DND-41 (cell line): ENCODE measurements around the gene PPM1F.
"Not testable (repeated sequence)": the region's sequence is repeated elsewhere in the genome, so short reads cannot be mapped to it uniquely, and the experiment has no call there.

Experiments
- ATAC-seq: fragments of 200-7000 bp; cut with Tn5 transposase; 3 replicates; pipeline ENCODE4 v1.9.1; 2021; ENCODE audit warnings: low read depth; ENCODE audit not compliant: insufficient read depth
- DNase-seq: peaks from one replicate; pipeline ENCODE4 v3.0.0-alpha.2; 2020
- H2AFZ ChIP-seq: 2 replicates; pipeline ENCODE4 v1.6.0; 2012; ENCODE audit warnings: low read depth, low read length
- H3K27ac ChIP-seq: 2 replicates; pipeline ENCODE4 v1.5.1; 2012; ENCODE audit warnings: low read length, inconsistent platforms
- H3K27me3 ChIP-seq: fragments of 200-600 bp; sonication (generic); 2 replicates; pipeline ENCODE4 v1.6.0; 2012; ENCODE audit warnings: low read length, mild to moderate bottlenecking, inconsistent platforms; ENCODE audit not compliant: insufficient read depth, poor library complexity
- H3K36me3 ChIP-seq: 2 replicates; pipeline ENCODE4 v1.5.1; 2012; ENCODE audit warnings: low read length, inconsistent platforms; ENCODE audit not compliant: insufficient read depth
- H3K4me1 ChIP-seq: 2 replicates; pipeline ENCODE4 v1.5.1; 2012; ENCODE audit warnings: mild to moderate bottlenecking, low read length; ENCODE audit not compliant: insufficient read depth
- H3K4me2 ChIP-seq: 2 replicates; pipeline ENCODE4 v1.6.0; 2012; ENCODE audit warnings: mild to moderate bottlenecking, moderate library complexity, low read length, inconsistent platforms; ENCODE audit not compliant: insufficient read depth
- H3K4me3 ChIP-seq, 2 experiments: fragments of 200-600 bp in 1 of 2; shearing (Covaris generic) in 1 of 2; 2 replicates each; pipeline ENCODE4 v1.5.1; 2012 to 2016; ENCODE audit warnings: inconsistent platforms in 2 of 2, low read length in 2 of 2, mild to moderate bottlenecking in 2 of 2, low read depth in 1 of 2, moderate library complexity in 1 of 2
- H3K79me2 ChIP-seq: 2 replicates; pipeline ENCODE4 v1.6.0; 2012; ENCODE audit warnings: low read length, inconsistent platforms; ENCODE audit not compliant: insufficient read depth
- H3K9ac ChIP-seq: 2 replicates; pipeline ENCODE4 v1.6.0; 2012; ENCODE audit warnings: low read depth, mild to moderate bottlenecking, inconsistent platforms, low read length, moderate library complexity
- H3K9me3 ChIP-seq: 2 replicates; pipeline ENCODE4 v1.5.1; 2012; ENCODE audit warnings: low read length, moderate library complexity, mild to moderate bottlenecking, inconsistent platforms; ENCODE audit not compliant: insufficient read depth, severe bottlenecking
- H4K20me1 ChIP-seq: 2 replicates; pipeline ENCODE4 v1.6.0; 2012; ENCODE audit warnings: low read length; ENCODE audit not compliant: insufficient read depth
- EZH2 ChIP-seq: IDR thresholded peaks from 3 replicates; pipeline ENCODE4 v1.6.1; 2012; ENCODE audit warnings: borderline replicate concordance, low read depth, mild to moderate bottlenecking, moderate library complexity, low read length, inconsistent platforms; ENCODE audit not compliant: severe bottlenecking
- TF ChIP-seq, protein P1 (sequence below): IDR thresholded peaks from 2 replicates; pipeline ENCODE4 v1.5.1; 2012; ENCODE audit warnings: borderline replicate concordance, low read length, moderate library complexity, mild to moderate bottlenecking; ENCODE audit not compliant: poor library complexity, severe bottlenecking; ENCODE audit errors: extremely low read depth

The PPM1F gene

DNA sequence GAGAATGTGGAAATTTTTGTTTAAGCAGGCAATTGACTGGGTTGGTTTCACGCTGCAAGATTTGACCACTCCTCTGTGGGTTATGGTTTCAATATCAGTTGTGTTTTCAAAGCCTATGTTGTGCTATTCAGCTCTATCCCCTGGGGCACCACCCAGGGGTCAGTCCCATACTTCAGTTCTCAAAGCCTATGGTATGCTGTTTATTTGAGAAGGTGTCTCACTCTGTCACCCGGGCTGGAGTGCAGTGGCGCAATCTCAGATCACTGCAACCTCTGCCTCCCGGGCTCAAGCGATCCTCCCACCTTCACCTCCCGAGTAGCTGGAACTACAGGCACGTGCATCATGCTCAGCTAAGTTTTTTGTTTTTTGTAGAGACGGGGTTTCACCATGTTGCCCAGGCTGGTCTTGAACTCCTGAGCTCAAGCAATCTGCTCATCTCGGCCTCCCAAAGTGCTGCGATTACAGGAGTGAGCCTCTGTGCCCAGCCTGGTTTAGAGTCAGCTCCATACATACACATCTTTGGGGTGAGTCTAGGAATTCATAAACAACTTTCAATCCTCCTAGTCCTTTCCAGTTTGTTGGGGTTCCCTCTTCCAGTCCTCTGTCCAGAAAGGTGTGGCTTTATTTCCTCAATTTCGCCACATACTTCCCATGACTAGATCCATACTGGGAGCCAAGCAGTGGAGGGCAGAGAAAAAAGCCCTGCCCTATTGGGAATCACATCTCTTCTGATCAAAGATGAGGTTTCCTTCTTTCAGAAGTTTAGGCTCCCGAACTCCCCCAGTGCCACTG lies 50.2 kb downstream of the PPM1F start:
- no peak overlapping the region for H3K4me3 ChIP-seq

DNA sequence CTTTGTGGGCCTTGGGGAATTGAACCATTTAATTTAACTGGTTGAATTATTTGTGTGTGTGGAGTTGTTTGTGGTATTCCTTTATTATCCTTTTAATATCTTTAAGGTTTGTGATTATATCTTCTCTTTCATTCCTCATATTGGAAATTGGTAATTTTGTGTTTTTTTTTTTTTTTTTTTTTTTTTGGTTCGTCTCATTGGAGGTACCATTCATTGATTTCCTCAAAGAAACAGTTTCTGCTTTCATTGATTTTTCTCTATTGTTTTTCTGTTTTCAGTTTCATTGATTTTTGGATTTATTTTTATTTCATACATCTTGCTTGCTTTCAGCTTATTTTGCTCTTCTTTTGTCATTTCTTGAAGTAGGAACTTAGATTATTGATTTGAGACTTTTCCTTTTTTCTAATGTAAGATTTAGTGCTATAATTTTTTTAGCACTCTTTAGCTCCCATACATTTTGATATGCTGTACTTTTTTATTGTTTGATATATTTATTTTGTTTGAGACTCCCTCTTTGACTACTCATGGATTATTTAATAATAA lies 54.2 kb downstream of the PPM1F start:
- ATAC-seq, result no peak
- TF ChIP-seq, protein P1, sequence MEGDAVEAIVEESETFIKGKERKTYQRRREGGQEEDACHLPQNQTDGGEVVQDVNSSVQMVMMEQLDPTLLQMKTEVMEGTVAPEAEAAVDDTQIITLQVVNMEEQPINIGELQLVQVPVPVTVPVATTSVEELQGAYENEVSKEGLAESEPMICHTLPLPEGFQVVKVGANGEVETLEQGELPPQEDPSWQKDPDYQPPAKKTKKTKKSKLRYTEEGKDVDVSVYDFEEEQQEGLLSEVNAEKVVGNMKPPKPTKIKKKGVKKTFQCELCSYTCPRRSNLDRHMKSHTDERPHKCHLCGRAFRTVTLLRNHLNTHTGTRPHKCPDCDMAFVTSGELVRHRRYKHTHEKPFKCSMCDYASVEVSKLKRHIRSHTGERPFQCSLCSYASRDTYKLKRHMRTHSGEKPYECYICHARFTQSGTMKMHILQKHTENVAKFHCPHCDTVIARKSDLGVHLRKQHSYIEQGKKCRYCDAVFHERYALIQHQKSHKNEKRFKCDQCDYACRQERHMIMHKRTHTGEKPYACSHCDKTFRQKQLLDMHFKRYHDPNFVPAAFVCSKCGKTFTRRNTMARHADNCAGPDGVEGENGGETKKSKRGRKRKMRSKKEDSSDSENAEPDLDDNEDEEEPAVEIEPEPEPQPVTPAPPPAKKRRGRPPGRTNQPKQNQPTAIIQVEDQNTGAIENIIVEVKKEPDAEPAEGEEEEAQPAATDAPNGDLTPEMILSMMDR, result no peak
- no peak for TF ChIP-seq EZH2
- Histone ChIP-seq H3K4me1 (no peaks in the 10 kb centered on the region), H3K27ac (no peak overlapping the region), H3K9ac (no peak overlapping the region), H2AFZ (no peak overlapping the region), H3K4me3 (no peak overlapping the region), H3K27me3 (no peaks in the 10 kb centered on the region), H4K20me1 (no peaks in the 10 kb centered on the region), H3K36me3 (no peaks in the 10 kb centered on the region), H3K79me2 (no peaks in the 10 kb centered on the region), H3K9me3 (no peaks in the 10 kb centered on the region), H3K4me2 (no peak overlapping the region)
- no peak for DNase-seq

More for the DNA sequence above, 50.2 kb downstream of the PPM1F start:
- no peaks in the 10 kb centered on the region for H3K4me1 ChIP-seq
- H3K9me3 ChIP-seq, result no peaks in the 10 kb centered on the region
- no peaks in the 10 kb centered on the region for H3K27me3 ChIP-seq
- DNase-seq, result no peak
- H3K4me2 ChIP-seq, result no peak overlapping the region
- H4K20me1 ChIP-seq, result no peaks in the 10 kb centered on the region
- H3K27ac ChIP-seq, result no peak overlapping the region
- no peak overlapping the region for H2AFZ ChIP-seq
- H3K9ac ChIP-seq, result no peak overlapping the region
- H3K36me3 ChIP-seq, result no peaks in the 10 kb centered on the region
- ATAC-seq, result no peak
- no peak for TF ChIP-seq EZH2
- TF ChIP-seq, protein P1, result no peak
- H3K79me2 ChIP-seq, result no peaks in the 10 kb centered on the region

DNA sequence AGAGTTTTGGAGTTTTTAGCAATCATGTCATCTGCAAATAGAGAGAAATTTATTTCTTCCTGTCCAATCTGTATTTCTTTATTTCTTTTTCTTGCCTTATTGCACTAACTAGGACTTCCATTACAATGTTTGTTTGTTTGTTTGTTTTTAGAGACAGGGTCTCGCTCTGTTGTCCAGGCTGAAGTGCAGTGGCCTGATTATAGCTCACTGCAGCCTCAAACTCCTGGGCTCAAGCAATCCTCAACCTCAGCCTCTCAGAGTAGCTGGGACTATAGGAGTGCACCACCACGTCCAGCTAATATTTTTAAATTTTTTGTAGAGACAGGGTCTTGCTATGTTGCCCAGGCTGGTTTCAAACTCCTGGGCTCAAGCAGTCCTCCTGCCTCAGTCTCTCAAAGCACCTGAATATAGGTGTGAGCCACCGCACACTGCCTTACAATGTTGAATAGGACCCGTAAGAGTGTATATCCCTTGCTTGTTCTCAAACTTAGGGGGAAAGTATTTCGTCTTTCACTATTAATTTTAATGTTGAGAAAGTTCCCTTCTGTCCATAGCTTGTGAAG lies 55.6 kb downstream of the PPM1F start:
- no peak overlapping the region for H3K4me2 ChIP-seq
- no peaks in the 10 kb centered on the region for H4K20me1 ChIP-seq
- H3K79me2 ChIP-seq, result no peaks in the 10 kb centered on the region
- no peaks in the 10 kb centered on the region for H3K27me3 ChIP-seq
- no peaks in the 10 kb centered on the region for H3K36me3 ChIP-seq
- no peak for DNase-seq
- no peak overlapping the region for H3K9ac ChIP-seq
- H3K4me3 ChIP-seq, result no peak overlapping the region
- H3K27ac ChIP-seq, result no peak overlapping the region
- no peak for ATAC-seq
- no peaks in the 10 kb centered on the region for H3K4me1 ChIP-seq
- no peak overlapping the region for H2AFZ ChIP-seq
- no peaks in the 10 kb centered on the region for H3K9me3 ChIP-seq
- TF ChIP-seq, protein P1, result no peak
- TF ChIP-seq EZH2, result no peak

DNA sequence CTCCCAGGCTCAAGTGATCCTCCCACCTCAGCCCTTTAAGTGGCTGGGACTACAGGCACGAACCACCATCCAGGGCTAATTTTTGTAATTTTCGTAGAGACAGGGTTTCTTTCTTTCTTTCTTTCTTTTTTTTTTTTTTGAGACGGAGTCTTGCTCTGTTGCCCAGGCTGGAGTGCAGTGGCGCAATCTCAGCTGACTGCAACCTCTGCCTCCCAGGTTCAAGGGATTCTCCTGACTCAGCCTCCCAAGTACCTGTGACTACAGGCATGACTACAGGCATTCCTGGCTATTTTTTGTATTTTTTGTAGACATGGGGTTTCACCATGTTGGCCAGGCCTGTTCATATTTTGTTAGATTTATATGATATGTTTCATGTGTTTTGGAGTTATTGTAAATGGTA lies 56.4 kb downstream of the PPM1F start:
- H3K4me3 ChIP-seq, H2AFZ ChIP-seq, H3K9ac ChIP-seq, H3K27me3 ChIP-seq, H4K20me1 ChIP-seq, H3K4me1 ChIP-seq, H3K27ac ChIP-seq, H3K4me2 ChIP-seq, ATAC-seq, H3K36me3 ChIP-seq, DNase-seq, H3K9me3 ChIP-seq, H3K79me2 ChIP-seq: not testable (repeated sequence)
